ENCODE data around the gene IL1RAPL1. TPM values are rescaled to one million over a fixed set of nuclear protein-coding genes. Genes with fewer than 3 reads are reported as not detected.

Gene IL1RAPL1
- polyA plus RNA-seq, 1 donor, result 0.34 TPM

GRCh38 chrX:28848707-28849106 lies 261.5 kb downstream of the IL1RAPL1 start:
- no peak overlapping the region for H3K27ac ChIP-seq (ENCODE audit: low read length)
- H3K4me3 ChIP-seq (ENCODE audit: low read length), result no peak overlapping the region
- no peaks in the 10 kb centered on the region for H3K9me3 ChIP-seq (ENCODE audit: control insufficient read depth, low read depth, low read length)
- no peak for DNase-seq
- no peaks in the 10 kb centered on the region for H3K27me3 ChIP-seq (ENCODE audit: control insufficient read depth, insufficient read depth, low read length)
- no CpG with 5 or more reads among the region's 3 CpGs for WGBS (ENCODE audit: insufficient coverage, low lambda C conversion rate)
- no peaks in the 10 kb centered on the region for H3K4me1 ChIP-seq (ENCODE audit: control insufficient read depth, insufficient read depth, low read length)
- no peaks in the 10 kb centered on the region for H3K36me3 ChIP-seq (ENCODE audit: control insufficient read depth, insufficient read depth, low read length)

GRCh38 chrX:28850955-28851354 lies 263.7 kb downstream of the IL1RAPL1 start:
- Histone ChIP-seq H3K4me3 (ENCODE audit: low read length) (no peak overlapping the region), H3K36me3 (ENCODE audit: control insufficient read depth, insufficient read depth, low read length) (no peaks in the 10 kb centered on the region), H3K27me3 (ENCODE audit: control insufficient read depth, insufficient read depth, low read length) (no peaks in the 10 kb centered on the region), H3K27ac (ENCODE audit: low read length) (no peak overlapping the region), H3K4me1 (ENCODE audit: control insufficient read depth, insufficient read depth, low read length) (no peaks in the 10 kb centered on the region), H3K9me3 (ENCODE audit: control insufficient read depth, low read depth, low read length) (no peaks in the 10 kb centered on the region)
- DNase-seq, result no peak
- no CpG with 5 or more reads among the region's 2 CpGs for WGBS (ENCODE audit: insufficient coverage, low lambda C conversion rate)

- no peak for DNase-seq
- H3K9me3 ChIP-seq (ENCODE audit: control insufficient read depth, low read depth, low read length), result no peaks in the 10 kb centered on the region
- H3K4me1 ChIP-seq (ENCODE audit: control insufficient read depth, insufficient read depth, low read length), result no peaks in the 10 kb centered on the region
- WGBS (ENCODE audit: insufficient coverage, low lambda C conversion rate), result no CpG with 5 or more reads among the region's 1 CpG
- H3K27ac ChIP-seq (ENCODE audit: low read length), result no peak overlapping the region
- H3K36me3 ChIP-seq (ENCODE audit: control insufficient read depth, insufficient read depth, low read length), result no peaks in the 10 kb centered on the region
- H3K4me3 ChIP-seq (ENCODE audit: low read length), result no peak overlapping the region
- no peaks in the 10 kb centered on the region for H3K27me3 ChIP-seq (ENCODE audit: control insufficient read depth, insufficient read depth, low read length)
Observed at GRCh38 chrX:28851871-28852270, 264.6 kb downstream of the IL1RAPL1 start.

GRCh38 chrX:28854637-28855036 lies 267.4 kb downstream of the IL1RAPL1 start:
- no peaks in the 10 kb centered on the region for H3K9me3 ChIP-seq (ENCODE audit: control insufficient read depth, low read depth, low read length)
- H3K27me3 ChIP-seq (ENCODE audit: control insufficient read depth, insufficient read depth, low read length), result no peaks in the 10 kb centered on the region
- H3K4me1 ChIP-seq (ENCODE audit: control insufficient read depth, insufficient read depth, low read length), result no peaks in the 10 kb centered on the region
- DNase-seq, result no peak
- H3K4me3 ChIP-seq (ENCODE audit: low read length), result no peak overlapping the region
- H3K36me3 ChIP-seq (ENCODE audit: control insufficient read depth, insufficient read depth, low read length), result no peaks in the 10 kb centered on the region
- WGBS (ENCODE audit: insufficient coverage, low lambda C conversion rate), result no CpG with 5 or more reads among the region's 1 CpG
- H3K27ac ChIP-seq (ENCODE audit: low read length), result no peak overlapping the region

GRCh38 chrX:28876408-28876807 lies 289.2 kb downstream of the IL1RAPL1 start:
- Histone ChIP-seq H3K4me3 (ENCODE audit: low read length) (no peak overlapping the region), H3K4me1 (ENCODE audit: control insufficient read depth, insufficient read depth, low read length) (no peaks in the 10 kb centered on the region), H3K27me3 (ENCODE audit: control insufficient read depth, insufficient read depth, low read length) (no peaks in the 10 kb centered on the region), H3K9me3 (ENCODE audit: control insufficient read depth, low read depth, low read length) (no peaks in the 10 kb centered on the region), H3K27ac (ENCODE audit: low read length) (no peak overlapping the region), H3K36me3 (ENCODE audit: control insufficient read depth, insufficient read depth, low read length) (no peaks in the 10 kb centered on the region)
- WGBS (ENCODE audit: insufficient coverage, low lambda C conversion rate), result no CpG with 5 or more reads among the region's 1 CpG
- DNase-seq, result no peak

GRCh38 chrX:28876901-28877300 lies 289.7 kb downstream of the IL1RAPL1 start:
- H3K4me1 ChIP-seq (ENCODE audit: control insufficient read depth, insufficient read depth, low read length), result no peaks in the 10 kb centered on the region
- no peak overlapping the region for H3K27ac ChIP-seq (ENCODE audit: low read length)
- H3K9me3 ChIP-seq (ENCODE audit: control insufficient read depth, low read depth, low read length), result no peaks in the 10 kb centered on the region
- no peaks in the 10 kb centered on the region for H3K36me3 ChIP-seq (ENCODE audit: control insufficient read depth, insufficient read depth, low read length)
- WGBS (ENCODE audit: insufficient coverage, low lambda C conversion rate), result no CpG with 5 or more reads among the region's 2 CpGs
- H3K4me3 ChIP-seq (ENCODE audit: low read length), result no peak overlapping the region
- DNase-seq, result no peak
- H3K27me3 ChIP-seq (ENCODE audit: control insufficient read depth, insufficient read depth, low read length), result no peaks in the 10 kb centered on the region

- no peaks in the 10 kb centered on the region for H3K4me1 ChIP-seq (ENCODE audit: control insufficient read depth, insufficient read depth, low read length)
- H3K36me3 ChIP-seq (ENCODE audit: control insufficient read depth, insufficient read depth, low read length), result no peaks in the 10 kb centered on the region
- H3K27me3 ChIP-seq (ENCODE audit: control insufficient read depth, insufficient read depth, low read length), result no peaks in the 10 kb centered on the region
- no peak overlapping the region for H3K4me3 ChIP-seq (ENCODE audit: low read length)
- no peaks in the 10 kb centered on the region for H3K9me3 ChIP-seq (ENCODE audit: control insufficient read depth, low read depth, low read length)
- no peak for DNase-seq
- no peak overlapping the region for H3K27ac ChIP-seq (ENCODE audit: low read length)
Observed at GRCh38 chrX:28880136-28880535, 292.9 kb downstream of the IL1RAPL1 start.

- Histone ChIP-seq H3K4me1 (ENCODE audit: control insufficient read depth, insufficient read depth, low read length) (no peaks in the 10 kb centered on the region), H3K27me3 (ENCODE audit: control insufficient read depth, insufficient read depth, low read length) (no peaks in the 10 kb centered on the region), H3K4me3 (ENCODE audit: low read length) (no peak overlapping the region), H3K9me3 (ENCODE audit: control insufficient read depth, low read depth, low read length) (no peaks in the 10 kb centered on the region), H3K27ac (ENCODE audit: low read length) (no peak overlapping the region), H3K36me3 (ENCODE audit: control insufficient read depth, insufficient read depth, low read length) (no peaks in the 10 kb centered on the region)
- WGBS (ENCODE audit: insufficient coverage, low lambda C conversion rate), result no CpG with 5 or more reads among the region's 1 CpG
- DNase-seq, result no peak
Observed at GRCh38 chrX:28884823-28885222, 297.6 kb downstream of the IL1RAPL1 start.

GRCh38 chrX:28888416-28888815 lies 301.2 kb downstream of the IL1RAPL1 start:
- Histone ChIP-seq H3K4me1 (ENCODE audit: control insufficient read depth, insufficient read depth, low read length) (no peaks in the 10 kb centered on the region), H3K27ac (ENCODE audit: low read length) (no peak overlapping the region), H3K27me3 (ENCODE audit: control insufficient read depth, insufficient read depth, low read length) (no peaks in the 10 kb centered on the region), H3K4me3 (ENCODE audit: low read length) (no peak overlapping the region), H3K36me3 (ENCODE audit: control insufficient read depth, insufficient read depth, low read length) (no peaks in the 10 kb centered on the region), H3K9me3 (ENCODE audit: control insufficient read depth, low read depth, low read length) (no peaks in the 10 kb centered on the region)
- DNase-seq, result no peak
- WGBS (ENCODE audit: insufficient coverage, low lambda C conversion rate), result no CpG with 5 or more reads among the region's 1 CpG

GRCh38 chrX:28889591-28890090 lies 302.4 kb downstream of the IL1RAPL1 start:
- Histone ChIP-seq H3K4me1 (ENCODE audit: control insufficient read depth, insufficient read depth, low read length) (no peaks in the 10 kb centered on the region), H3K27ac (ENCODE audit: low read length) (no peak overlapping the region), H3K27me3 (ENCODE audit: control insufficient read depth, insufficient read depth, low read length) (no peaks in the 10 kb centered on the region), H3K4me3 (ENCODE audit: low read length) (no peak overlapping the region), H3K9me3 (ENCODE audit: control insufficient read depth, low read depth, low read length) (no peaks in the 10 kb centered on the region), H3K36me3 (ENCODE audit: control insufficient read depth, insufficient read depth, low read length) (no peaks in the 10 kb centered on the region)
- no peak for DNase-seq
- WGBS (ENCODE audit: insufficient coverage, low lambda C conversion rate), result no CpG with 5 or more reads among the region's 8 CpGs

- no peaks in the 10 kb centered on the region for H3K27me3 ChIP-seq (ENCODE audit: control insufficient read depth, insufficient read depth, low read length)
- no peak for DNase-seq
- H3K4me3 ChIP-seq (ENCODE audit: low read length), result no peak overlapping the region
- H3K36me3 ChIP-seq (ENCODE audit: control insufficient read depth, insufficient read depth, low read length), result no peaks in the 10 kb centered on the region
- no peaks in the 10 kb centered on the region for H3K4me1 ChIP-seq (ENCODE audit: control insufficient read depth, insufficient read depth, low read length)
- H3K27ac ChIP-seq (ENCODE audit: low read length), result no peak overlapping the region
- 100% methylated on average over 2 of the region's 3 CpGs for WGBS (ENCODE audit: insufficient coverage, low lambda C conversion rate)
- H3K9me3 ChIP-seq (ENCODE audit: control insufficient read depth, low read depth, low read length), result no peaks in the 10 kb centered on the region
Observed at GRCh38 chrX:28901637-28902036, 314.4 kb downstream of the IL1RAPL1 start.
